Activated CD8-positive, alpha-beta T cell treated with anti-CD3 and anti-CD28 coated beads for 36 hours (primary cell): Measurements from ENCODE around the gene TXLNA. TPM values are rescaled to one million over a fixed set of nuclear protein-coding genes. Genes with fewer than 3 reads are reported as not detected.
"Not testable (repeated sequence)": the region's sequence is repeated elsewhere in the genome, so short reads cannot be mapped to it uniquely, and the experiment has no call there.

ENCODE experiments used
- ATAC-seq: fragments of 200-7000 bp; cut with Tn5 transposase; one replicate; pipeline ENCODE4 v1.10.0; 2021; ENCODE audit warnings: mild to moderate bottlenecking, moderate library complexity
- CTCF ChIA-PET: fragments of 350-600 bp; sonication (Branson Sonifier 250); formaldehyde crosslinking; loops from one replicate; lab custom pipeline; 2021; ENCODE audit warnings: antibody characterized with exemption; lab: Charles Lee
- POLR2A ChIA-PET: fragments of 350-600 bp; sonication (Branson Sonifier 250); formaldehyde crosslinking; loops from one replicate; lab custom pipeline; 2021; ENCODE audit warnings: antibody characterized with exemption; lab: Charles Lee
- DNase-seq: peaks from one replicate; pipeline ENCODE4 v3.0.0-alpha.2; 2020
- H3K27ac Mint-ChIP-seq: one replicate; pipeline ENCODE4 v1.8.0; 2021; ENCODE audit warnings: mild to moderate bottlenecking, mixed read lengths
- H3K27me3 Mint-ChIP-seq: one replicate; pipeline ENCODE4 v1.8.0; 2021; ENCODE audit warnings: mixed read lengths
- H3K36me3 Mint-ChIP-seq: one replicate; pipeline ENCODE4 v1.8.0; 2021; ENCODE audit warnings: low read depth, mixed read lengths
- H3K4me1 Mint-ChIP-seq: one replicate; pipeline ENCODE4 v1.8.0; 2021; ENCODE audit warnings: low read depth, mixed read lengths
- H3K4me3 Mint-ChIP-seq: one replicate; pipeline ENCODE4 v1.8.0; 2021; ENCODE audit warnings: mild to moderate bottlenecking, moderate library complexity, mixed read lengths
- H3K9me3 Mint-ChIP-seq: one replicate; pipeline ENCODE4 v1.8.0; 2021; ENCODE audit warnings: mixed read lengths
- intact Hi-C: fragments of 100-400 bp; cut with micrococcal nuclease; formaldehyde crosslinking; loops from one replicate; pipeline ENCODE4 v1.10.0; 2022
- total RNA-seq, 2 experiments: library from RNA; stranded (reverse); gene quantifications; one replicate each; pipeline ENCODE4 v1.2.3, GENCODE V29; 2021
- TF ChIP-seq, protein P1 (sequence below): fragments of 200-600 bp; IDR thresholded peaks from one replicate; pipeline ENCODE4 v1.8.0; 2022; ENCODE audit warnings: antibody characterized with exemption, mild to moderate bottlenecking

TXLNA gene
- 10 to 100 TPM; 71.5 to 73.3 TPM for total RNA-seq

DNA sequence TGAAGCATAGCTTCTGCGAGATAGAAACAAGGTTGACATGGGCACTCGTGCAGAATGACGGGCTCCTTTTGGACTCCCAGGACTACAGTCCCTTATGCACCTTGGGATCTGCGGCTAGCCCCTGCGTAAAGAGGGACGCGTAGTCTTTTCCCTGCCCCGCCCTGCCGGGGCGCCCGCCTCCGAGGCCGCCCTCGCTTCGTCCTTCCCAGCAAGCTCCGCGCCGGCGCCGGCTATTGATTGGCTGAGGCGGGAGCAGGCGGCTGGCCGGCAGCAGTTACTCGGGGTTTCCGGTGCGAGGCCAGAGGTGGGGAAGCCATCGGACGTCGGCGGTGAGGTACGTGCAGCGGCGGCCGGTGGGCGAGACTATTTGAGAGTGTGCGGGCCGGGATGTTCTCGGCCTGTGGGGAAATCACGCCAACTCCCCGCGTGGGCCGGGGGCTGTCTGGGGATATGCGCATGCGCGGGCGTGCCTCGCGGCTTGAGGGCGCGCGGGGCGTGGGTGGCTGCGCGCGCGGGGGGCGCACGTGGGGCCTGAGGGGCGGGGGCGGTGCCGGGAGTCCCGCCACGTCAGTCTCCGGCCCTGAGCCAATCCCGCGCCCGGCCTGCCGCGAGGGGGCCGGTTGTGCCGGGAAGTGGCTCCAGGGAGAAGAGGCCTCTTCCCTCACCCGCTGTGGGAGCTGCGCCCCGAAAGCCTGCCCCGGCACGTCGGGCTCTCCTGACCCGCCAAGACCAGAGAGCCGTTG is at the start of gene TXLNA:
TSS of gene TXLNA (plus strand) at position 233 of the 743 bp plus-strand sequence. CDS start 671 bp downstream, outside the sequence.
- Mint-ChIP-seq H3K27me3 (no peaks in the 10 kb centered on the region), H3K4me3 (peak within 1 kb of the TSS; percentile 97), H3K27ac (peak within 1 kb of the TSS; percentile 98), H3K9me3 (no peaks in the 10 kb centered on the region), H3K36me3 (peaks cover 41% of the 10 kb centered on the region), H3K4me1 (peaks cover 38% of the 10 kb centered on the region)
- peak; percentile 94 for DNase-seq
- peak; percentile 92 for ATAC-seq
- CTCF ChIA-PET: interaction anchor here (1.1 to 2.2 kb wide), 3 partner anchors 36 to 72 kb away, joined by 3 to 9 read pairs (median 8); partner anchors contain the start of gene KPNA6
- POLR2A ChIA-PET: interaction anchor here (0.6 to 8.2 kb wide), 16 partner anchors 12 to 195 kb away, joined by 3 to 141 read pairs (median 4); partner anchors contain the start of genes CCDC28B, IQCC, KHDRBS1 and KPNA6
- TF ChIP-seq, protein P1, sequence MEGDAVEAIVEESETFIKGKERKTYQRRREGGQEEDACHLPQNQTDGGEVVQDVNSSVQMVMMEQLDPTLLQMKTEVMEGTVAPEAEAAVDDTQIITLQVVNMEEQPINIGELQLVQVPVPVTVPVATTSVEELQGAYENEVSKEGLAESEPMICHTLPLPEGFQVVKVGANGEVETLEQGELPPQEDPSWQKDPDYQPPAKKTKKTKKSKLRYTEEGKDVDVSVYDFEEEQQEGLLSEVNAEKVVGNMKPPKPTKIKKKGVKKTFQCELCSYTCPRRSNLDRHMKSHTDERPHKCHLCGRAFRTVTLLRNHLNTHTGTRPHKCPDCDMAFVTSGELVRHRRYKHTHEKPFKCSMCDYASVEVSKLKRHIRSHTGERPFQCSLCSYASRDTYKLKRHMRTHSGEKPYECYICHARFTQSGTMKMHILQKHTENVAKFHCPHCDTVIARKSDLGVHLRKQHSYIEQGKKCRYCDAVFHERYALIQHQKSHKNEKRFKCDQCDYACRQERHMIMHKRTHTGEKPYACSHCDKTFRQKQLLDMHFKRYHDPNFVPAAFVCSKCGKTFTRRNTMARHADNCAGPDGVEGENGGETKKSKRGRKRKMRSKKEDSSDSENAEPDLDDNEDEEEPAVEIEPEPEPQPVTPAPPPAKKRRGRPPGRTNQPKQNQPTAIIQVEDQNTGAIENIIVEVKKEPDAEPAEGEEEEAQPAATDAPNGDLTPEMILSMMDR: no peak
- intact Hi-C loops: no loop called here

- CTCF ChIA-PET, ATAC-seq, H3K4me3 Mint-ChIP-seq, H3K27me3 Mint-ChIP-seq, intact Hi-C loops, H3K27ac Mint-ChIP-seq, H3K9me3 Mint-ChIP-seq, DNase-seq: not testable (repeated sequence)
- POLR2A ChIA-PET: interaction anchor here (0.6 kb wide), 1 partner anchor 11 kb away, joined by 4 read pairs; no protein-coding TSS in a partner anchor
- Mint-ChIP-seq H3K36me3 (peaks cover 18% of the 10 kb centered on the region), H3K4me1 (peaks cover 24% of the 10 kb centered on the region)
These were observed 45.6 kb upstream of the TXLNA start for GRCh38 chr1:32133950-32134280.

GRCh38 chr1:32137111-32137510 is 42.4 kb upstream of the TXLNA start:
- DNase-seq (no peak), ATAC-seq (no peak)
- Mint-ChIP-seq H3K4me3 (no peak overlapping the region), H3K36me3 (peaks cover 24% of the 10 kb centered on the region), H3K27me3 (no peaks in the 10 kb centered on the region), H3K4me1 (peaks cover 43% of the 10 kb centered on the region), H3K27ac (no peak overlapping the region), H3K9me3 (no peaks in the 10 kb centered on the region)
- POLR2A ChIA-PET: interaction anchor here (0.9 kb wide), 1 partner anchor 17 kb away, joined by 3 read pairs; no protein-coding TSS in a partner anchor
- intact Hi-C loops: no loop called here
- CTCF ChIA-PET: interaction anchor here (1.4 to 1.5 kb wide), 2 partner anchors 9 to 63 kb away, joined by 3 read pairs; no protein-coding TSS in a partner anchor
- TF ChIP-seq, protein P1: no peak

GRCh38 chr1:32138965-32139364 is 40.5 kb upstream of the TXLNA start:
- ChIA-PET POLR2A (interaction anchor here (0.6 to 1.0 kb wide), 2 partner anchors 11 to 23 kb away, joined by 3 read pairs; no protein-coding TSS in a partner anchor), CTCF (no interaction called here)
- peak overlapping the region; percentile 32 for H3K27ac Mint-ChIP-seq

More at GRCh38 chr1:32138965-32139364, 40.5 kb upstream of the TXLNA start:
- Mint-ChIP-seq H3K9me3 (no peaks in the 10 kb centered on the region), H3K27me3 (no peaks in the 10 kb centered on the region), H3K36me3 (peaks cover 25% of the 10 kb centered on the region), H3K4me1 (peaks cover 53% of the 10 kb centered on the region), H3K4me3 (no peak overlapping the region)
- DNase-seq: no peak
- TF ChIP-seq, protein P1: no peak
- ATAC-seq: no peak
- intact Hi-C loops: no loop called here
